ENCODE results near the gene EXOC3. TPM values are rescaled to one million over a fixed set of nuclear protein-coding genes. Genes with fewer than 3 reads are reported as not detected.
"Not testable (repeated sequence)": the region's sequence is repeated elsewhere in the genome, so short reads cannot be mapped to it uniquely, and the experiment has no call there.

The EXOC3 gene
- 33.3 and 34.7 TPM in 2 replicates for total RNA-seq (2014; rRNA removed; shearing (Covaris generic))

- DNase-seq (ENCODE audit: low spot score) = peak; percentile 41
Measured at GRCh38 chr5:442335-443238, at the start of gene EXOC3. TSS of gene EXOC3 (plus strand) at chr5:443176. CDS start at chr5:446206, 3,030 bp downstream.

- DNase-seq (ENCODE audit: low spot score) = no peak
Measured at GRCh38 chr5:393846-394275, 49.1 kb upstream of the EXOC3 start.

DNA sequence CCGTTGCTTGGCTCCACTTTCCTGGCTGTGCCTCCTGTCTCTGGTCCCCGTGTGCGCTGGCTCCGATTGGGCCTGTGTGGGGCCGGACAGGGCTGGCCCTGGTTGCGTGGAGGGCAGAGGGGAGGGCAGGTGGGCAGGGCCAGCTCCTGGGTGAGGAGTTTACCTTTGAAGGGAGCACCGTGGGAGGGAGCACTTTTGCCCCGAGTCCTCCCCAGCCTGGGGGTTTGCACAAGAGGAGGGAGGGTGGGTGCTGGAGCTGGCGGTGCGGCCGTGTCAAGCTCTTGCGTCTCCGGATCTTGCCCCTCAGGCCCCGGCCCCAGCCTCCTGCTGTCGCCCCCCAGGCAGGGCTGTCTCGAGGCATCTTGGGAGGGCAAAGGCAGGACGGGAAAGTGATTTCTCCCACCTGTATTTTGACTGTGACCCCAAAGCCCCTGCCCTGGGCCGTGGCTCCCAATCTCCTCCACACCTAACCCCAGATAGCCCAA, 48.3 kb upstream of the EXOC3 start:
- no peak for DNase-seq (ENCODE audit: low spot score)

- DNase-seq (ENCODE audit: low spot score) = peak; percentile 62
Measured at GRCh38 chr5:395156-395920, 47.6 kb upstream of the EXOC3 start.

DNA sequence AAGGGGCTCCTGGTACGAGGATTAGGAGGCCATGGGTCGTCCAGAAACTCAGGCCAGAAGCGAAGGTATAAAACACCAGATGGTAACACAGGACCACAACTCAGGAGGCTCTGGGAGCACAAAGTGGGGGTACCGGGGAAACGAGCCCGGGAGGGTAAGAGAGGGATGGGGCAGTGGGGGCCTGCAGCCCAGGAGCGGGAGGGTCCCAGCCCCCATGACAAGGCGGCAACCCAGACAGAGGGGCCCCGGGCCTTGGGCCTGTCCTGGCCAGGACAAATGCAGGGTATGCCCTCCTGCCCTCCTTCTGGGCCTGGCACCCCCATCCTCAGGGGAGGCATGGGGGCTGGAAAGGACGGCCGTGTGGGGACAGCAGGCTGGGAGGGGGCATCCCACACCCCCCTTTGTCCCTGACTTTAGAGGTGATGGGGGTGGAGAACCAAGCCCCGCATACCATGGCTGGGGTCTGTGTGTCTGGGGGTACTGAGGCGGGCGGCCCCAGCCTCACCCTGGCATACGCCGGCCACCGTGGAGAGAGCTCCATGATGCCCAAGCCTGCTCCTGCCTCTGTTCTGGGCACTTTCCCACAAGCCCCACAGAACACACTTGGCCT, 47.0 kb upstream of the EXOC3 start:
- DNase-seq (ENCODE audit: low spot score) = no peak

GRCh38 chr5:396531-396961, 46.4 kb upstream of the EXOC3 start:
- DNase-seq (ENCODE audit: low spot score) = no peak

GRCh38 chr5:398141-398474, 44.9 kb upstream of the EXOC3 start:
- not testable (repeated sequence) for DNase-seq (ENCODE audit: low spot score)

DNA sequence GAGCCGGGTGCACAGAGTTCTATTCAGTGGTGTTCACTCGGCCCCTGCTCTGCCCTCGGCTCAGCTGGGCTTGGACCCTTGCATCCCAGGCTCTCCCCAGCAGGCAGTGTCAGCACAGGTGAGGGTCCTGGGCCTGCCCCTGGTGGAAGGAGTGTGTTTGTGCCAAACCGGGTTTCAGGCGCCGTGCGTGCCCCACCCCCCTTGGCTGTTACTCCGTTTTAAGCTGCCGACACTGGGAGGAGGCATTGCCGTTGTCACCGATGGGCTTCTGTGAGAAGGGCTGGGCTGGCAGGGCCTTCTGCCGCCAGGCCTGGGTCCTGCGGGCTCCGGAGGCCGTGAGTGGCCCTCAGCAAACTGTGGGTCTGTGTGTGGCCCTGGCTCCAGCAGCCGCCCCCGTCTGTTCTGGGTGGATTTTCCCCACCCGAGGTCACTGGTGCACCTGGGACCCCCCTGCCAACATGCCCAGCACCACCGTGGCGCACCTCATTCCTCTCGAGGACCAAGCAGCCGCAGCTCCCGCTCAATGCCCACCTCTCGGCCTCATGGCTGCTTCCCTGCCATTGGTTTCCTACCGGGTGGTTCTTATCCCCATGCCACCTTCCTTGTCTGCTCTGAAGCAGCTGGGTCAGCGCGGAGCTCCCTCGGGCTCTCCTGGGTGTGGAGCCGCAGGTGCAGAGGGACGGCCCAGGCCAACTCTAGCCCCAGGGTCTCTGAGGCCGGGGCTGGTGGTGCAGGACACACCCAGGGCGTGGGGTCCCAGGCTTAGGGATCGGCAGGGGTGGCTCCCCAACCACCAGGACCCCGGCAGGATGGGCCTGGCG, 44.3 kb upstream of the EXOC3 start:
- no peak for DNase-seq (ENCODE audit: low spot score)

- no peak for DNase-seq (ENCODE audit: low spot score)
Measured at GRCh38 chr5:399296-400281, 43.4 kb upstream of the EXOC3 start.

DNA sequence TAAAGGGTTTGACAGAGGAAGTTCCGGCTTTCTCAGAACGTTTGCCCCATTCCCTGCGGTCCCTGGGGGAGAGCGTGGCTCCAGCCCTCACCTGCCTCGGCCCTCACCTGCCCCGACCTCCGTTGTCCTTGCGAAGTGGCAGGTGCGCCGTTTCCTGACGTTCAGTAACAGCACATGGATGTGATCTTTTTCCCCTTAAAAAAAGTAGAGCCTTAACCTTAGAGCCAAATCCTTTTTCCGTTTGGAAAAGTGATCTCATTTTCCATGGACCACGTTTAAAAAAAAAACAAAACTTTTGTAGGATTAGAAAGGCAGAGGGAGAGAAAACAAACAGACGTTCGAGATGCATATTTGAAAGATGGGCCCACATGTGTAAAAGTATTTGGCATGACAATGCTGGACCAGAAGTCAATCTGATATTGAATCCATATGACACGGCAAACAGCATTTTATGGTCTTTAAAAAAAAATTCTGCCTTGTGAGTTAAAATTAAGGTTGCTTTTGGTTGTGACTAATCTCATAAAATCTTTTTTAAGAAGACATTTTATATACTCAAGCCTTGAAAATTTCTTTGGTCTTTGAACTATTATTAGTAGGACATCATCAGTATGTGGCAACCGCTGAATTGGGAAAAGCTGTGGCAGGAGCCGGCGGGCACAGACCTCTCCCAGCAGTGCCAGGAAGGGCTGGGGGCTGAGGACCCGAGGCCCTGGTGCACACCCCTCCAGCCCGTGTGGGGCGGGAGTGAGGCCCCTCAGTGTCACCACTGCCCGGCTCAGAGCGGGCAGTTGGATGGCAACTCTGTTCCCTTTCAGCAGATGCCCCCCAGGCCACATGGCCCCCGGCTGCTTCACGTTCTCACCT, 42.5 kb upstream of the EXOC3 start:
- DNase-seq (ENCODE audit: low spot score) = no peak

DNA sequence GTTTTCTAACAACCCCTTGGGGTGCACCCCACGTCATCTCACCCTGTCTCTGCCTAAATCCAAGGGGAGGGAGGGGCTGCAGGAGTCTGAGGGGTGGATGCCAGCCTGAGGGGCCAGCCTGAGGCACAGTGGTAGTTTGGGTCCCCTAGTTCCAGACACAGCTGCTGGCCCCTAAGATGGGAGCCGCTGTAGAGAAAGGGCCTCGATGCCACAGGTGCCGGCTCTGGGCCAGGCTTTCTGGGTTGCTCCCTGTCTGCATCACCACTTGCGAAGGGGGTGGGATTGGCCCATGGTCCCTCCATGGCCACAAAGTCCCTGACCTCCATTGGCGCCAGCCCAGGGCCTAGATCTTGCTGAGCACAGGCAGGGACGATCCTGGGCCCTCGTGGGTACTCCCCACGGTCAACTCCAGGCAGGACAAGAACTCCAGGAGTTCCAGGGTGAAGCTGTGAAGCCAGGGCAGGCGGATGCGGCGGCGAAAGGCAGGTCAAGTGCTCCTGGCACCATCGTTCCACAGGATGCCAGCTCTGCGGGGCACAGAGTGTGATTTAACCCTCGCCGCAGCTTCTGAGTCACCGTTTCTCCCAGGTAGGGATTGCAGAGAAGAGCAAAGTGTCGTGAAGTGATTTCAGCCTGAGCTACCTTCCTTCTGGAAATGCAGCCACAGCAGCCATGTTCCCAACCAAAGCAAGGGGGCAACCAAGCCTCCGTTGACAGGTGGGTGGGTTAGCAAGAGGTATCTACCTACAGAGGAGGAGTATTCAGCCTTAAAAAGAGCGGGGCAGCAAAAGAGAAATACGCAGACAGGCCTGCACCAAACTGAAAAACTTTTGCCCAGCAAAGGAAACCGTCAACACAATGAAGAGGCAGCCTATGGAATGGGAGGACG, 41.6 kb upstream of the EXOC3 start:
- no peak for DNase-seq (ENCODE audit: low spot score)

DNA sequence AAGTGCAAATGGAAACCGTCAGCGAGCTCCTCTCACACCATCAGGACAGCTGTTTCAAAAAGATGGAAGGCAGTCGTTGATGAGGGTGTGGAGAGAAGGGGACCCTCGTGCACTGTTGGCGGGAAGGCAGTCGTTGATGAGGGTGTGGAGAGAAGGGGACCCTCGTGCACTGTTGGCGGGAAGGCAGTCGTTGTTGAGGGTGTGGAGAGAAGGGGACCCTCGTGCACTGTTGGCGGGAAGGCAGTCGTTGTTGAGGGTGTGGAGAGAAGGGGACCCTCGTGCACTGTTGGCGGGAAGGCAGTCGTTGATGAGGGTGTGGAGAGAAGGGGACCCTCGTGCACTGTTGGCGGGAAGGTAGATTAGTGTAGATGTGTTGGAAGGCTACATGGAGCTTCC, 40.8 kb upstream of the EXOC3 start:
- not testable (repeated sequence) for DNase-seq (ENCODE audit: low spot score)

DNA sequence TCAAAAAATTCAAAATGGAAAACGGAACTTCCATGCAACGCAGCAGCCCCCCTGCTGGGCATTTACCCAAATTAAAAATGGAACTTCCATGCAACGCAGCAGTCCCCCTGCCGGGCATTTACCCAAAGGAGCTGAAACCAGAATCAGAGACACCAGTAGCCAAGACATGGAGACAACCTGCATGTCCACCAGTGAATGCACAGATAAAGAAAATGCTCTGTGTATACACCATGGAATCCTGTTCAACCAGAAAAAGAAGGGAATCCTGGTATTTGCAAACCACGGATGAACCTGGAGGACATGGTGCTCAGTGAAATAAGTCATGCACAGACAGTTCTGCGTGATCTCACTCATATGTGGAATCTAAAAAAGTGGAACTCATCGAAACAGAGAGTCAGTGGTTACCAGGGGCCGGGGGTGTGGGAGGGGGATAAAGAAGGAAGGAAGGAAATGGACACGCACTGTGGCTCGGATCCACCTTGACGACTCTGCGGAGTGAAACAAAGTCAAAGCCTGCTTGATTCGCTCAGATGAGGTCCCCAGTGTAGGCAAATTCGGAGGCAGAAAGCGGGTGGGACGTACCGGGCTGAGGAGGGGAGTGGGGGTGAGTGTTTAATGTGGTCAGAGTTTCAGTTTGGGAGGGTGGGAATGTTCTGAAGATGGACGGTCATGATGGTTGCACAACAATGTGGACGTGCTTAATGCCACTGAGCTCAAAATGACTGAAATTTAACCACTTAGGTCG, 40.2 kb upstream of the EXOC3 start:
- DNase-seq (ENCODE audit: low spot score) = no peak

- no peak for DNase-seq (ENCODE audit: low spot score)
Measured at GRCh38 chr5:403995-404394, 39.0 kb upstream of the EXOC3 start.

DNA sequence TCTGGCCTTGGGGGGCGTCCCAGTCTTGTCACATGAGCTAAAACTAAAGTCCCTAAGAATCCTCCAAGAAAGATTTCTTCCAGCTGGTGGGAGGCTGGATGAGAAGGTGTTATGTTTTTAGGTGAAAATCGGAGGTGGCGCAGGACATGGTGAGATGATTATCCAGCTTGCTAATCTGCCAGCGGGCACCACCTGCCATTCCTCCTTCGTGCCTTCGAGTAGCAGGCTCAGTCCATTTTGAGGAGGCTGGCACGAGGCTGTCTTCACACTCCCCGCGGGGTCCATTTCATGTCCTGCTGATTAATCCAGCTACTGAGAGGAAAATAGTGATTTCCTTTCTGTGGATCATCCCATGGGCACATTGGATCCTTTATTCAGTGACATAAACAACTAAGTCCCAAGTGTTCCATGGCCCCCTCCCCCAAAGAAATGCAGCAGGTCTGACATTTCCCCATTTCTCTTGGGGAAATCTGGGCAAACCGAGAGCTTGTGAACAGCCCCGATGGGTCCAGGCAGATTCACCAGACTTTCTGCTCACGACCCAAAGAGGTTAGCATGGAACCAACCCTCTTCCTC, 38.2 kb upstream of the EXOC3 start:
- DNase-seq (ENCODE audit: low spot score) = no peak

GRCh38 chr5:405421-405820, 37.6 kb upstream of the EXOC3 start:
- DNase-seq (ENCODE audit: low spot score) = no peak

- no peak for DNase-seq (ENCODE audit: low spot score)
Measured at GRCh38 chr5:406041-406440, 36.9 kb upstream of the EXOC3 start.

Data from A172 (cell line).